Activated T-cell treated with anti-CD3 and anti-CD28 coated beads, Interleukin-2, amount 50 U/mL, for 24 hours (primary cell): Measurements from ENCODE around the gene SLC25A24.
A peak's percentile ranks its signal among the peaks of the same experiment; 100 is the strongest.
"Not testable (repeated sequence)": the region's sequence is repeated elsewhere in the genome, so short reads cannot be mapped to it uniquely, and the experiment has no call there.

Experiments used
- DNase-seq: peaks from one replicate; pipeline ENCODE4 v3.0.0-alpha.2; 2020
- H3K27ac Mint-ChIP-seq: 2 replicates; pipeline ENCODE4 v1.8.0; 2020; ENCODE audit warnings: mild to moderate bottlenecking, mixed read lengths
- H3K27me3 Mint-ChIP-seq: 2 replicates; pipeline ENCODE4 v1.8.0; 2020; ENCODE audit warnings: mixed read lengths
- H3K36me3 Mint-ChIP-seq: 2 replicates; pipeline ENCODE4 v1.8.0; 2020; ENCODE audit warnings: low read depth, mixed read lengths
- H3K4me1 Mint-ChIP-seq: 2 replicates; pipeline ENCODE4 v1.8.0; 2020; ENCODE audit warnings: low read depth, mixed read lengths
- H3K4me3 Mint-ChIP-seq: 2 replicates; pipeline ENCODE4 v1.8.0; 2020; ENCODE audit warnings: mild to moderate bottlenecking, moderate library complexity, mixed read lengths
- H3K9me3 Mint-ChIP-seq: 2 replicates; pipeline ENCODE4 v1.8.0; 2020; ENCODE audit warnings: mixed read lengths

The SLC25A24 gene

DNA sequence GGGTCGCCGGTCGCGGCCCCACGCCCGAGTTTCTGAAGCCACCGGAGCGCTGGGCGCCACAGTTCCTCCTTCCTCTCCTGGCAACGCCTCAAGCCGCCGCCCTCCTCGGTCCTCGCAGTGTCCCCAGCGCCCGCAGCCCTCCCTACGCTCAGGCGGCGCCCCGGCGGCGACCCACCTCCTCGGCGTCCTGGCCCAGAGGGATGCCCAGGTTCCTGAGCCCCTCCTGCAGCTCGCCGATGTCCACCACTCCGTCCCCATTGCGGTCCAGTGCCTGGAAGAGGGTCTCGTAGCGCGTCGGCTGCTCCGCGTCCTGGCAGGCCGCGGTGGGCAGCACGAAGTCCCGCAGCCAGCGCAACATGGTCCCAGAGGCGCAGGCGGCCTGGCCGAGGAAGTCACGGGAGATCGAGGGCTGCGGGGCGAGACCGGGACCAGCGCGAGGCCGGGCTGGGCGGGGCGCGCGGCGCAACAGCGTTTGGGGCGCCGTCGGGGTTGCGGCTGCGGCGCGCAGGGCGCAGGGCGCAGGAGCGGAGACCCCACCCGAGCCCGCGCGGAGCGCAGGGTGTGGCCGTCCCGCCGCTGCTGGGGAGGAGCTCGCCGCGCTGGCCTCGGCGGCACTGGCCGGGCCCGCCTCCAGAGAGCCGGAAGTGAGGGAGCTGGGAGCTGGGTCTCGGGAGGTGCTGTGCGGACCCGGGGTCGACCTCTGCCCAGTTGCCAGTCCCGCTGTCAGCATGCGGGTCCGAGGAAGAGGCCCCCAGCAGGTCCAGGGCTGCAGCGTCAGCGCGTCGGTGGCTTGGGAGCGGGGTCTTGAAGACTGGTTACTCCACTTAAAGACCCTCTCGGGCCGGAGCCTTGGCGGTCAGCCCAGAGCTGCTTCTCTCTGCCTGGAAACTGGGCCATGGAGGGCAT is at the start of gene SLC25A24:
SLC25A24 (minus strand) TSS at position 563 of the 906 bp plus-strand sequence; CDS start at position 358, 205 bp downstream.
- peaks cover 2% of the 10 kb centered on the region for H3K9me3 Mint-ChIP-seq
- H3K27ac Mint-ChIP-seq = peak within 1 kb of the TSS; percentile 75
- H3K27me3 Mint-ChIP-seq = no peaks in the 10 kb centered on the region
- H3K4me3 Mint-ChIP-seq = peak within 1 kb of the TSS; percentile 85
- peak; percentile 83 for DNase-seq
- H3K4me1 Mint-ChIP-seq = peaks cover 31% of the 10 kb centered on the region
- H3K36me3 Mint-ChIP-seq = peaks cover 13% of the 10 kb centered on the region

DNA sequence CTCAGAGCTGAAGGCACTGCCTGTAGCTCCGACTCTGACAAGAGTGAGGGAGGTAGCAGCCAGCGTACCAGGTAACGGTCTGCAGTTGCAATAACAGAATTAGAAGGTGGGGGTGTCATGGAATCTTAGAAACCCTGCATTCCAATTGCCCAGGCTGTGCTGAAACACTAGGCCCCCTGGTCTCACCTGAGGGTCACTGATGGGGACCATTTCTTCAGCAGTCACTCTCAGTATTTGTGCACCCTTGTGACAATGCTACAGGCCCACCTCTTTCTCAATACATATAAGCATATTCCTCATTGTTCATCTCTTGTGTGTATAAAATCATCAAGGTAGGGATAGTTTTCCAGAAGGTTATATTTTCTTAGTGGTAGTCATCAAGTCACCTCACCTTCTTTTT is 43.8 kb upstream of the SLC25A24 start, which contains the start of gene NBPF4:
NBPF4 (minus strand) TSS at position 101 of the 400 bp plus-strand sequence. CDS start 315 bp downstream, outside the sequence.
- H3K27me3 Mint-ChIP-seq, H3K9me3 Mint-ChIP-seq, H3K36me3 Mint-ChIP-seq, H3K4me3 Mint-ChIP-seq, H3K27ac Mint-ChIP-seq, DNase-seq, H3K4me1 Mint-ChIP-seq: not testable (repeated sequence)

GRCh38 chr1:108239426-108239825 is 39.3 kb upstream of the SLC25A24 start:
- H3K27me3 Mint-ChIP-seq, H3K27ac Mint-ChIP-seq, H3K4me3 Mint-ChIP-seq, H3K36me3 Mint-ChIP-seq, H3K4me1 Mint-ChIP-seq, DNase-seq, H3K9me3 Mint-ChIP-seq: not testable (repeated sequence)

DNA sequence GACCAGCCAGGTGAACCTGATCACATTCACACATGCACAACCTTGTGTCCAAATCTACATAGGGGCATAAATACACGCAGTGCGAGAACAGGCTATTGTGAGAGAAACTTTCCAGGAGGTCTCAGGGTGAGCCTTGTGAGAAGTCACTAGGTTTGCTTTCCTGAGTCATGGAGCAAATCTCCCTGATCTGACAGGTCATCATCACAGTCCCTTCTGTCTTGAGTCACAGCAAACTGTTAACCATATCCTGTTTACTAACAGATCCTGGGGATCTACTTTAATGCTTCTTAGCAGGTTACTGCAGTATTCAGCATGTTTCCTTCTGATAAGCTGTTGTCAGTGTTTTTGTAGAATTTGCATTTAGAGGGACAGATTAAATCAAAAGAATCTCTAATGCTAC is 35.2 kb upstream of the SLC25A24 start:
- DNase-seq, H3K36me3 Mint-ChIP-seq, H3K4me3 Mint-ChIP-seq, H3K27ac Mint-ChIP-seq, H3K9me3 Mint-ChIP-seq, H3K4me1 Mint-ChIP-seq, H3K27me3 Mint-ChIP-seq: not testable (repeated sequence)

DNA sequence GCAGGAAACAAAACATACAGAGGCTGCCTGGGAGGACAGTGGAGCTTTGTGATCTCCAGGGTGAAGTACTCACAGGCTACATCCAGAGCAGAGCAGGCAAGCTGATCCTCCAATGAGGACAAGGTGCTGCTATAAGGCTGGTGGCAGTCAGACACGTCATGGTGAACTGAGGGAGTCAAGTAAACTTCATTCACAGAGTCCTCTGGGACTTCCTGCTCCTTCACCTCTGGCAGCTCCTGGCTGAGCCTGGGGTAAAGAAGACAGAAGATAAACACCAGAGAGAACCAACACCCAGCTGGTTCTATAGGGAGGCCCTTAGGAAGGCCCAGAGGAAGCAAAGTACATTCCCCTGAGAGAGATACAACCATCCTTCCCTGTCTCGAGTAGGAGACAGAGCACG is 32.0 kb upstream of the SLC25A24 start:
- not testable (repeated sequence) for H3K9me3 Mint-ChIP-seq

GRCh38 chr1:108229976-108230375 is 29.8 kb upstream of the SLC25A24 start:
- H3K27ac Mint-ChIP-seq, H3K4me3 Mint-ChIP-seq, H3K27me3 Mint-ChIP-seq, H3K36me3 Mint-ChIP-seq, H3K4me1 Mint-ChIP-seq, DNase-seq, H3K9me3 Mint-ChIP-seq: not testable (repeated sequence)

More for the DNA sequence above, 32.0 kb upstream of the SLC25A24 start:
- not testable (repeated sequence) for H3K4me1 Mint-ChIP-seq, H3K36me3 Mint-ChIP-seq, H3K4me3 Mint-ChIP-seq, DNase-seq, H3K27ac Mint-ChIP-seq, H3K27me3 Mint-ChIP-seq

DNA sequence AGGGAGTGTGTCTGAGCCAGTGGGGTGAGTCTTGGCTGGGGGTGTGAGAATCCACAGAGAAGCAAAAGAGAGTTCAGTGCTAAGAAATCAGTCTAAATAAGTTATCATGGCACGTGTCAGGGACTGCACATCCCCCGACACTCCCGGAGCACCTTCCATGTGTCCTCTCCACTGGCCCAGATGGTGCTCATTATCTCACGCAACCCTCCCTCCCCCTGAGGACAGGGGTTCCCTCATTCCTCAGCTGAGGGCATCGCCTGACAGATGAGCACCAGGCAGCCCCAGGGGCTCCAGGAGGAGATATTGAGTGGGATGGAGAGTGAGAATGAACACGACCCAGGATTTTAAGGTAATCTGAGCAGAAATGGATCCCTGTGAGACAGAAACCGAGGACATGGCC is 27.6 kb upstream of the SLC25A24 start:
- DNase-seq, H3K9me3 Mint-ChIP-seq, H3K27me3 Mint-ChIP-seq, H3K27ac Mint-ChIP-seq, H3K4me1 Mint-ChIP-seq, H3K4me3 Mint-ChIP-seq, H3K36me3 Mint-ChIP-seq: not testable (repeated sequence)

DNA sequence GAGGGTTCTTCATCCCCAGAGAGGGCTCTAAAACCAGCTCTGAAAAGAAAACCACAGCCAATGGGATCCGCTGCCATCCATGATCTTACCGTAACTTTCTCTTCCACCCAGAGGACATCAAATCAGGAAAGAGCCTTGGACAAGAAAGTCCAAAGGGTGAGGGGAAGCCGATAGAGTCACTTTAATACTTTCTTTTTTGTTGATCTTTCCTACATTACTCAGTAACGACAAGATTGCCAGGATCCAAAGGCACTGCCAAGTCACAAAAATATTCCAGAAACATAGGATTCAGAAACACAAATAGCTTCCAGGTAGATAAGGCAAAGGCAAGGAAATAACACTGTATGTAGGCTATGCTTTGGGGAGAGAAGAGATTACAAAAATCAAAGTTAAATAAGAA is 26.7 kb upstream of the SLC25A24 start:
- not testable (repeated sequence) for H3K27me3 Mint-ChIP-seq, H3K27ac Mint-ChIP-seq, H3K9me3 Mint-ChIP-seq, H3K4me3 Mint-ChIP-seq, DNase-seq, H3K4me1 Mint-ChIP-seq, H3K36me3 Mint-ChIP-seq

DNA sequence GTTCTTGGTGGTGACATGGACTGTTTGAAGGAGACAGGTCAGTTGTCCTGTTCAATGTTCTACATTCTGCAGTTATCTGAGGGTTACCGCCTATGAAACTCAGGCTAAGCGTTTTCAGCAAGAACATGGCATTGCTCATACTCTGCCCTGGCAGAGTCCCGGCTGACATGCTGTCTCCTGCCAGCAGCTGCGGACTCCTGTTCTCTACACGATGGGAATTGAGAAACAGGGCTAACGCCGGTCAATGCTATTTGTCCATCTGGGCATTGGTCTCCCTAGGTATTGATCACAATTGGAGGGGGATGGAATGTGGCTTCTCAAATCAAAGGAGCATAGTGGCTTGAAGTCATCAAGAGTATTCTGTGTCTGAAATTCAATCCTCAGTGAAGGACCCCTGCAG is 23.1 kb upstream of the SLC25A24 start:
- not testable (repeated sequence) for DNase-seq, H3K36me3 Mint-ChIP-seq, H3K4me1 Mint-ChIP-seq, H3K27me3 Mint-ChIP-seq, H3K27ac Mint-ChIP-seq, H3K4me3 Mint-ChIP-seq, H3K9me3 Mint-ChIP-seq

GRCh38 chr1:108217515-108218174 is 17.5 kb upstream of the SLC25A24 start:
- H3K9me3 Mint-ChIP-seq, H3K36me3 Mint-ChIP-seq, DNase-seq, H3K27ac Mint-ChIP-seq, H3K4me3 Mint-ChIP-seq, H3K4me1 Mint-ChIP-seq: not testable (repeated sequence)
- peaks cover 11% of the 10 kb centered on the region for H3K27me3 Mint-ChIP-seq

GRCh38 chr1:108217007-108217406 is 16.9 kb upstream of the SLC25A24 start:
- not testable (repeated sequence) for H3K36me3 Mint-ChIP-seq, H3K9me3 Mint-ChIP-seq, H3K4me1 Mint-ChIP-seq, DNase-seq, H3K4me3 Mint-ChIP-seq, H3K27ac Mint-ChIP-seq
- H3K27me3 Mint-ChIP-seq = peaks cover 18% of the 10 kb centered on the region

DNA sequence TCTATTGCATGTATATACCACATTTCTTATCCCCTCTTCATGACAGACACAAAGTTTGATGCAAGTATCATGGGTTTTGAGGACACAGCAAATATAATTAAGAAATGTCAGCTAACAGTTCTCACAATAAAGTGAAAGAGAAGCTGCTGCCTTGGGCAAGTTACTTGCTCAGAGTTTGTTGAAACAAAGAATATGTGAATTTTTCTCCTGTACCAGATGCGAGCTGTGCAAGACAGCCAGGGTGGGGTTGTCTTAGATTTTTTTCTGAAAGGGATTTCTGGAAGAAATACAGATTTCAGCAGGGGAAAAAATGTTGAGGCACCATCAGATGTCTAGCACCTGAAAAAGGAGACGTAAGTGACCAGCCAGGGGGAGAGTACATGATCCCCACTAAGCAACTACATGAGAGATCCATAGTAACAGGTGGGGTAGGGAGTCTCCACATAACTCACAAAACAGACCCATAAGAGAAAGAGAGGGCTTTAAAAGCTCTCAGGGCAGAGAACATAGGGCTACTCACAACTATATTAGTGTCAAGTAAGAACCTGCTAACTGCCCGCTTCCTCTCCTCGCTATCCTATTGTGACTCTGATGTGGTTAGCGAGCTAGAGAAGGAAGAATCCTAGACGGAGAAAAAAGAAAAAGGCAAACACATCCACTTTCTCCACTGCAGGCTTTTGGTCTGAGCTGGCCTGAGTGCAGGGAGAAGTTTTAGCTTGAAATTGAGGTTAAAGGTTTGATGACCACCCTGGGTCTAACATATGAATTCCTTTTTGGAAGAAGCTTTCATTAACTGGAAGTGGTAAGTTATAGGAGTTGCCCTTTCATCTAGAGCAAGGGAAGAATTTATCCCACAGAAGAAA is 16.1 kb upstream of the SLC25A24 start:
- H3K36me3 Mint-ChIP-seq, DNase-seq, H3K4me3 Mint-ChIP-seq, H3K9me3 Mint-ChIP-seq, H3K27ac Mint-ChIP-seq: not testable (repeated sequence)
- Mint-ChIP-seq H3K4me1 (peaks cover 11% of the 10 kb centered on the region), H3K27me3 (peaks cover 23% of the 10 kb centered on the region)

- Mint-ChIP-seq H3K27me3 (peaks cover 24% of the 10 kb centered on the region), H3K4me1 (peaks cover 15% of the 10 kb centered on the region)
- not testable (repeated sequence) for H3K4me3 Mint-ChIP-seq, H3K36me3 Mint-ChIP-seq, DNase-seq, H3K27ac Mint-ChIP-seq, H3K9me3 Mint-ChIP-seq
Measured at GRCh38 chr1:108214641-108215465, 14.7 kb upstream of the SLC25A24 start.

GRCh38 chr1:108211014-108211413 is 10.9 kb upstream of the SLC25A24 start:
- Mint-ChIP-seq H3K4me1 (peaks cover 14% of the 10 kb centered on the region), H3K27ac (no peak overlapping the region), H3K4me3 (no peak overlapping the region), H3K27me3 (peaks cover 42% of the 10 kb centered on the region), H3K9me3 (no peaks in the 10 kb centered on the region), H3K36me3 (no peaks in the 10 kb centered on the region)
- no peak for DNase-seq
